Glomerular visceral epithelial cell (primary cell): ENCODE measurements around the gene ADAMTS16.

Experiments used
- DNase-seq: peaks from one replicate; pipeline ENCODE4 v3.0.0-alpha.2; 2016; ENCODE audit errors: extremely low spot score

The ADAMTS16 gene

GRCh38 chr5:5316334-5316733 lies 176.2 kb downstream of the ADAMTS16 start:
- peak; percentile 77 for DNase-seq

GRCh38 chr5:5317976-5318375 lies 177.8 kb downstream of the ADAMTS16 start:
- no peak for DNase-seq

GRCh38 chr5:5318426-5319190 lies 178.5 kb downstream of the ADAMTS16 start:
- DNase-seq, result no peak

DNA sequence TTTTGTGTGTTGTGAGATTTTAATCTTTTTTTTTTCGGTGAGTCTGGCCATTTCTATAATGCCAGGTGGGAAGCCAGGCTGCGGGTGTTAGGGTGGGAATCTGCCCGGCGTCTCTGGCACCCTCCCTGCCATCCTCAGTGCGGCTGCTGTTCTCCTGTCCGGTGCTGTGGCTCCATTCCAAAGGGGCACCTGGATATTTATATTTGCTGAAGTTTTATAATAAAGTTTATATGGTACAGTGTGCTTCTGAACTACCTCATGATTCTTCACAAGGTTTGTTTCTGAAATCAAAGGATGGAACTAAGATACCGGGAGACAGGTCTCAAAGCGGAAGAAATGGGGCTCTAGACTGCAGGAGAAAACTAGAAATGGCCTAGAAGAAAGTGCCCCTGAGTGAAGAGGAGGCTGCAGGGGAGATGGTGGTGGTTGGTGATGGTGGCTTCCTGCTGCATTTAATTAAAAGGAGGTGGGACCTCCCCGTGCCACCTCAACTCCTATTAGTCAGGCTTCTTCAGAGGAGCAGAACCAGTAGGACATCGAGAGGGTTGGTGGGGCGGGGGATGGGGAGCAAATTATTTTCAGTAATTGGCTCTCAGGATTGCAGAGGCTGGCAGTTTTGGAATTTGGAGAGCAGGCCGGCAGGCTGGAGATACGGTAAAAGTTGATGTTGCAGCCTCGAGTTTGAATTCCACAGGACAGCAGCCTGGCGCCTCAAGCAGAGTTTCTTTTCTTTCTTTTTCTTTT lies 180.1 kb downstream of the ADAMTS16 start:
- DNase-seq, result no peak

DNA sequence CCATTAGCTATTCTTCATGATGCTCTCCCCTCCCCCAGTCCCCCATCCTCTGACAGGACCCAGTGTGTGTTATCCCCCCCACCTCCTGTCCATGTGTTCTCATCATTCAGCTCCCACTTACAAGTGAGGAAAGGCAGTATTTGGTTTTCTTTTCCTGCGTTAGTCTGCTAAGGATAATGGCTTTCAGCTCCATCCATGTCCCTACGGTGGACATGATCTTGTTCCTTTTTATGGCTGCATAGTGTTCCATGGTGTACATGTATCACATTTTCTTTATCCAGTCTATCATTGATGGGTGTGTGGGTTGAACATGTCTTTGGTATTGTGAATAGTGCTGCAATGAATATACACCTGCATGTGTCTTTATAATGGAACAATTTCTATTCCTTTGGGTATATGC lies 181.0 kb downstream of the ADAMTS16 start:
- no peak for DNase-seq

- no peak for DNase-seq
Measured at GRCh38 chr5:5323551-5323950, 183.4 kb downstream of the ADAMTS16 start.

DNA sequence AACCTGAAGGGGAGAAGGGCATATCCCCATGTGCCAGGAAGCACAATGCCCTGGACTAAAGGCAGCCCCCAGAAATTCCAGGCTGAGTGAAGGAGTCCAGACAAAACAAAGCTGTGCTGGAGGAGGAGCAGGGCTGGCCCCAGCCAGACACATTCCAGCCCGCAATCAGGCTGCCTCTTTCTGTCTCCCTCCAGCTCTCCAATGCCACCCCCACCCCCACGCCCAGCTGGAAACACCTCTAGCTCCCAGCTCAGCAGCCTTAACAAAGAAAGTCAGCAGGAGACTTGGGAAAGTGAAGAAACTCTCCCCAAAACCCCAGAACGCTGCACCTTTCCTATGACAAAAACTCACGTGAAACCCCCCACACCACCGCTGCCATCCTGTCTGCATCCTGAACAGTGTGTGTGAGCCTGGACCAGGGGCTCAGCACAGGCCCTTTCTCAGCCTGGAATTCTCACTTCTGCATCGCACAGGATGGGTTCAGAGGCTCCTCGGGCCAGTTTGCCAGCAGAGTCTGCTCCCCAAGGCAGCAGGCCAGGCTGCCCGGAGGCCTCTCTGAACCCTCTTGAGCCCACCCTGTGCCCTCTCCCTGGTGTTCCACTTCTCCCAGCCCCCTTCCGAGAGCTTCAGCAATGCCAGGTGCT lies 186.1 kb downstream of the ADAMTS16 start:
- no peak for DNase-seq

- no peak for DNase-seq
Measured at GRCh38 chr5:5327126-5327525, 187.0 kb downstream of the ADAMTS16 start.

- DNase-seq, result peak; percentile 38
Measured at GRCh38 chr5:5330728-5331452, 190.8 kb downstream of the ADAMTS16 start.

DNA sequence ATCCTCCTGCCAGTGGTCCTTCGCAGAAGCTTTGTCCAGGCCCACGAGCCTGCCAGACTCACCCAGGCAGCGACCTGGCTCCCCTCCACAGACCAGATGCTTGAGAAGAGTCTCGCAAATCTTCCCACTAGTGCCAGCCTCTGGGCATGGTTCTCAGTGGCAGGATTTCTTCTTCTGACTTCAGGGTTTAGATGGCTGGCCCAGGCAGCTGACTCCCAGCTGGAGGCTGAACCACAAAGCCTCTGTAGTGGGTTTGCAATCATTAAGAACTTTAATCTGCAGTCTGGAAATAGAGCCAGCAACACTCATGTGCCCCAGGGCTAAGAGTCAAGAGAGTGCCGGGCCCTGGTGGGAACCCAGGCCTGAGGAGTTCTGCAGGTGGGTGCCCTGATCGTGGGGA lies 191.7 kb downstream of the ADAMTS16 start:
- DNase-seq, result peak; percentile 25

DNA sequence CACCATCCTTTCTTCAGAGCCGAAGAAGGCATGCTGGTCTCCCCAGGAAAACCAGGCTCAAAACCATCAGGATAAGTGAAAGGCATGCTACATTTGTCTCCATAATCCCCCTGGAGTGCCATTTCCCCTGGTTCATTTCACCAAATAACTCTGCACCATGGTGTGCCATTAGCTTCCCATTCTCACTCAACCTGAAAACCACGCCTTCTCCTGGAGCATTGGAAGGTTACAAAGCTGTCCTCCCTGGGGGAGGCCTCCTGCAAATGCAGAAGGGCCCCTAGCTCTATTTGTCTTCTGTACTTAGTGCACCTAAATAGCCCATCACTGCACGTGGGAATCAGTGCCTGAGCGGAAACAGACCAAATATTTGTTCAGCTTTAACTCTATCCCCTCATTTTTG lies 192.2 kb downstream of the ADAMTS16 start:
- DNase-seq, result no peak

- DNase-seq, result no peak
Measured at GRCh38 chr5:5335107-5335506, 195.0 kb downstream of the ADAMTS16 start.

DNA sequence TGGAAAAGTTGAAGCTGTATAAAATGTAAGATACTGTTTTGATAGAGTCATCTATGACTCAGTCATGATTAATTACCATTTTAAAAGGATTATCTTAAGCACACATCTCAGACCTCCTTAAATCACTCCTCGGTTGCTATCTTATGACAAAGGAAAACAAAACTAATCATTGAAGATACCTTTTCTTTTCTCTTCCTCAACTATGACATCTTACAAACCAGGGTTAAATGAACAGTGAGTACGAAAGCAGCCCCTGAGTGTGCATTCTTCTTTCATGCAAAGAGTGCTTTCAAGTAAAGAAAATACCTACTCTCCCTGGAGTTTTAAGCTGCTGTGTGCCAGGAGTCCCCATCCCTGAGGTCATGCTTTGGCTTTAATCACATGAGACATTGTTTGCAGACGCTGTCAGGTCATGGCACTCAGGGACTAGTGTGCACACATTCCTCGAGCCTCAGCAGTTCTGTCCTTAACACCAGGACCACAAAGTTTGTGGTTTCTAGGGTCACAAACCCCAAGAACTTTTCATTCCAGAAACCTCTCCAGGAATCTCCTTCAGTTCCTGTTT lies 195.7 kb downstream of the ADAMTS16 start:
- DNase-seq, result peak; percentile 88

DNA sequence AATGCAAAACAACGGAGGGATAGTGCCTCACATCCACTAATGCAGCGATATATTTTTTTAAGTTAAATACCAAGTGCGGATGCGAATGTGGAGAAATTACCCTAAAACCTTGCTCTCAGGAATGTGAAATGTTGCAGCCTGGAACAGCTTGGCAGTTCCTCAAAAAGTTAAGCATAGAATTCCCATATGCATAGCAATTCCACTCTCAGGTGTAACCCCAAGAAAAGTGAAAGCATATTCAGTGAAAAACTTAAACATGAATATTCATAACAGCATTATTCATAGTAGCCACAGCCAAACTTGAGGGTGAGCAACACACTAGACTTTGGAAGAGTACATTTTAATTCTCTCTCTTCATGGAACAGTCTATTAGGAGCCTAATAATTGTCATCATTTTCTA lies 199.1 kb downstream of the ADAMTS16 start:
- no peak for DNase-seq

DNA sequence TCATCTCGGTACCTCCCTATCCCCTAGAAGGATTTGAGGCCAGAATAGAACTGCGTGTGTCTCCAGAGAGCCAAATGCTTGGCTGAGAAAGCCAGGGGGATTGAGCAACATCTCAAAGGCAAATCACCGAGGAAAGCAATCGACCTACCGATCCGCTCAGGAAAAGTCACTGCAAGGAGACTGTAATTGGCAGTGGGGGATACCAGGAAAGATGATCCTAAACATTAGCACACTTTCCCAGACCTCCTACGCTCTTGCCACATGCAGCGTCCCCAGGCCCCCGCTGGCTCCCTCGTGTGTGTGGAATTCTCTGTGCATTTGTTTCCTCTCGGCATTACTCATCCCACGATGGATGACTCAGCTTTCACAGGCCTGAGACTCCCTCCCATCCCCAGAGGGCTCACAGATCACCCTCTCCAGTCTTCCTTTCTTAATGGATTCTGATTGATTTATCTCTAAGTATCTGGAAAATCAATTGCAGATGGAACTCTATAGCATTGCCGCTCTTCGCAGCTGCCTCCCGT lies 200.1 kb downstream of the ADAMTS16 start:
- DNase-seq, result peak; percentile 94

DNA sequence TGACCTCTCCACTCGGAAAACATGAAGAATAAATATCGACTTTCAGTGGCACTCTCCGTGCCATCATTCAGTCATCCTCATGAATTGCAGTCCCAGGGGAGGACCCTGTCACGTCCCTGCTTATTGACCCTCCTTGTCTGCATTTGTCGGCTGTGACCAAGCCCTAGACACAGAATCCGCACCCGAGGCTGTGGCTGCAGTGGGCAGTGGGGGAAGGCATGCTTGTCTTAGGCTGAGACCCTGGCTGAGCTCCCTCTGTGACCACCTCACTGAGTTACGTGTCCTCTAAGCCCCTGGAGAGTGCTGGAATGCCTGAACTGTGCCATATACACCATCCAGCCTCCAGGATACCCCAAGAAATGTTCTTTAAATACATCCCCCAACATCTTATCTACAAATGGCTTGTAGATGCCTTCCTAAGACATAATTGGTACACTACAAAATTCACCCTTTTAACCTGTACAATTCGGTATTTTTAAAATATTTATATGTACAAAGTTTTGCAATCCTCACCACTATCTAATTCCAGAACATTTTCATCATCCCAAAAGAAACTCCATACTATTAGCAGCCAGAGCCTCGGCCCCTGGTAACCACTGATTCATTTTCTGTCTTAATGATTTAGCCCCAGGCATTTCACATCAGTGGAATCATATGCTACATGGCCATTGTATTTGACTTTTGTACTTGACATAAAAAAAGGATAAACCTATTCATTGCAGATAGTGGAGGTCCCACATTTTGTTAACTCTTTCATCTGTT lies 201.6 kb downstream of the ADAMTS16 start:
- DNase-seq, result no peak

DNA sequence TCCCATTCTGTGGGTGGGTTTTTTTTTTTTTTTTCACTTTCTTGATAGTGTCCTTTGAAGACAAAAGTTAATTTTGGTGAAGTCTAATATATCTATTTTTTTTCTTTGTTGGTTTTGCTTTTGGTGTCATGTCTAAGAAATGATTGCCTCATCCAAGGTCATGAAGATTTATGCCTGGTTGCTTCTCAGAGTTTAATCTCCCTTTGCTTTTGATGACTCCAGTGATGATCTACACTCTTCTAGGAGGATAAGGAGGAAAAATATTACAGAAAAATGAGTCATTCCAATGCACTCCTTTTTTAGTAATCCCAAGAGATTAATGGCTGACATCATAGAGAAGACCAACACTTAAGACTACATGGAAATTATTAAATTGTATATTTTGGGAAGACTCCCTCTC lies 202.7 kb downstream of the ADAMTS16 start:
- peak; percentile 67 for DNase-seq

- DNase-seq, result no peak
Measured at GRCh38 chr5:5343568-5343967, 203.4 kb downstream of the ADAMTS16 start.

GRCh38 chr5:5344051-5344571 lies 204.0 kb downstream of the ADAMTS16 start:
- DNase-seq, result no peak

- DNase-seq, result no peak
Measured at GRCh38 chr5:5344606-5345005, 204.5 kb downstream of the ADAMTS16 start.

DNA sequence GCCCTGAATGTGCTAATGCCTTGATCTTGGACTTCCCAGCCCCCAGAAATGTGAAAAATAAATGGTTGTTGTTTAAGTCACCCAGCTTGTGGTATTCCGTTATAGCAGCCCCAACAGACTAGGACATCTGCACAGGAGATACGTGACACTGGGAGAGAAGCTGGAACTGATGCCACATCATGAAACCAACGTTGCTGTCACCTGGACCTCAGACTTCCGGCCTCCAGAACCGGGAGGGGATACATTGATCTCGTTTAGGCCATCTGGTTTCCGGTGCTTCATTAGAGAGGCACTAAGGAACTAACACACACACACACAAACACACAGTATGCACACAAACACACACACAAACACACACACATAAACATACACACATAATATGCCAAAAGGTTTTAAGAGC lies 207.3 kb downstream of the ADAMTS16 start:
- no peak for DNase-seq
